Calu3 (cell line): Measurements from ENCODE around the gene ZNF600. TPM values are rescaled to one million over a fixed set of nuclear protein-coding genes. Genes with fewer than 3 reads are reported as not detected.
"Not testable (repeated sequence)": the region's sequence is repeated elsewhere in the genome, so short reads cannot be mapped to it uniquely, and the experiment has no call there.

Experiments used
- BruUV-seq: library from RNA; stranded (reverse); fragments of 400-500 nt; replicated peaks from 2 replicates; lab custom pipeline; 2021; lab: Mats Ljungman, UMichigan
- CTCF ChIA-PET: fragments of 300-600 bp; sonication (Branson Sonifier 250); formaldehyde crosslinking; loops from one replicate; lab custom pipeline; 2022; ENCODE audit warnings: antibody characterized with exemption; lab: Charles Lee
- DNase-seq: peaks from one replicate; pipeline ENCODE4 v3.0.0; 2022
- H3K27ac Mint-ChIP-seq: one replicate; pipeline ENCODE4 v1.8.0; 2022; ENCODE audit warnings: mixed read lengths; ENCODE audit not compliant: unreplicated experiment
- H3K27me3 Mint-ChIP-seq: one replicate; pipeline ENCODE4 v1.8.0; 2022; ENCODE audit warnings: mixed read lengths; ENCODE audit not compliant: unreplicated experiment
- H3K36me3 Mint-ChIP-seq: one replicate; pipeline ENCODE4 v1.8.0; 2022; ENCODE audit warnings: mild to moderate bottlenecking, moderate library complexity, mixed read lengths; ENCODE audit not compliant: insufficient read depth, unreplicated experiment
- H3K4me1 Mint-ChIP-seq: one replicate; pipeline ENCODE4 v1.8.0; 2022; ENCODE audit warnings: mild to moderate bottlenecking, low read depth, mixed read lengths; ENCODE audit not compliant: unreplicated experiment
- H3K4me3 Mint-ChIP-seq: one replicate; pipeline ENCODE4 v1.8.0; 2022; ENCODE audit warnings: mild to moderate bottlenecking, low read depth, moderate library complexity, mixed read lengths; ENCODE audit not compliant: unreplicated experiment
- H3K9me3 Mint-ChIP-seq: one replicate; pipeline ENCODE4 v1.8.0; 2022; ENCODE audit warnings: low read depth, mixed read lengths; ENCODE audit not compliant: unreplicated experiment
- CTCF ChIP-seq: fragments of 200-600 bp; IDR thresholded peaks from one replicate; pipeline ENCODE4 v1.8.0; 2022; ENCODE audit warnings: antibody characterized with exemption; ENCODE audit not compliant: unreplicated experiment
- intact Hi-C: fragments of 100-400 bp; cut with micrococcal nuclease; formaldehyde crosslinking; loops from one replicate; pipeline ENCODE4 v1.10.0; 2022; ENCODE audit not compliant: unreplicated experiment
- total RNA-seq: library from RNA; stranded (reverse); gene quantifications from 2 replicates; pipeline ENCODE4 v1.2.3, GENCODE V29; 2022

The ZNF600 gene
- total RNA-seq, 1 experiment from 2014 or later, result 23.4 TPM

DNA sequence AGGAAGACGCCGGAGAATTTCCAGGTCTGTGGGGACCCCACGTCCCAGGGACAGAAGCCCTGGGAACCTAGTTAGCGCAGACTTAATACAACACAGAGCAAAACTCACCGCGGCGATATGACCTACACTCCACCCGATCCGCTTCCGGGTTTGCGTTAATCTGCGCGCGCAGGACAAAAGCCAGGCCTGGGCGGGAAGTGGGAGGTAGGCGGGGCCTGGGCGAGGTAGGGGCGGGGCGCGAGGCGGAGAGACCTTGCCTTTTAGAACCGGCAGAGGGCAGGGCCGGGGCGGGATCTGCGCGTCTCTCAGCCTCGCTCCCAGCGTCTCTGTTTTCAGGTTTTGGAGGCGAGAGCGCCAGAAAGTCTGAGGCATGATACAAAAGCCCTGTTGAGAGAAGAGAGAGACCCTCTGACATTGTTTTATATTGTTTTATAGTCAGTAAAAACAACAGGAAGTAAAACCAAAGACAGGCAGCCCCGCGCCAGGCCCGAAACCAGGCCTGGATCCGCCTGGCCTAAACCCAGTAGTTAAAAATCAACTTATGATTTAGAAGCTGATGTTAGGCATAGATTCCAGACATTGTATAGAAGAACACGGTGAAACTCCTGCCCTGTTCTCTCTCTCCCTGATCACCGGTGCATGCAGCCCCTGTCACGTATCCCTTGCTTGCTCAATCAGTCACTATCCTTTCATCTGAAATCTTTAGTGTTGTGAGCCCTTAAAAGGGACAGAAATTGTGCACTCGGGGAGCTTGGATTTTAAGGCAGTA lies 51.5 kb downstream of the ZNF600 start, which contains the start of gene ZNF611:
ZNF611 (minus strand) TSS at position 152 of the 769 bp plus-strand sequence. CDS start 19,150 bp downstream, outside the sequence.
- intact Hi-C loops, result loop anchor here (10.0 kb wide), 1 partner anchor 210 kb away; no protein-coding TSS in a partner anchor
- no TSS peak for BruUV-seq
- TF ChIP-seq CTCF, result no peak
- Mint-ChIP-seq H3K27me3 (no peaks in the 10 kb centered on the region), H3K9me3 (peaks cover 10% of the 10 kb centered on the region), H3K27ac (peak within 1 kb of the TSS; percentile 7), H3K36me3 (peaks cover 21% of the 10 kb centered on the region), H3K4me1 (peaks cover 12% of the 10 kb centered on the region), H3K4me3 (peak within 1 kb of the TSS; percentile 64)
- CTCF ChIA-PET, result no interaction called here
- DNase-seq, result peak; percentile 97

- CTCF ChIA-PET, result no interaction called here
- H3K27me3 Mint-ChIP-seq, result no peaks in the 10 kb centered on the region
- H3K36me3 Mint-ChIP-seq, result peaks cover 21% of the 10 kb centered on the region
- peak overlapping the region; percentile 7 for H3K27ac Mint-ChIP-seq
- H3K4me1 Mint-ChIP-seq, result peaks cover 12% of the 10 kb centered on the region
- H3K4me3 Mint-ChIP-seq, result peak overlapping the region; percentile 64
- peak; percentile 20 for DNase-seq
- no peak for TF ChIP-seq CTCF
- intact Hi-C loops, result loop anchor here (10.0 kb wide), 1 partner anchor 210 kb away; no protein-coding TSS in a partner anchor
- peaks cover 6% of the 10 kb centered on the region for H3K9me3 Mint-ChIP-seq
- BruUV-seq, result TSS peak; percentile 88
Observed at GRCh38 chr19:52734331-52734892, 52.2 kb downstream of the ZNF600 start.

DNA sequence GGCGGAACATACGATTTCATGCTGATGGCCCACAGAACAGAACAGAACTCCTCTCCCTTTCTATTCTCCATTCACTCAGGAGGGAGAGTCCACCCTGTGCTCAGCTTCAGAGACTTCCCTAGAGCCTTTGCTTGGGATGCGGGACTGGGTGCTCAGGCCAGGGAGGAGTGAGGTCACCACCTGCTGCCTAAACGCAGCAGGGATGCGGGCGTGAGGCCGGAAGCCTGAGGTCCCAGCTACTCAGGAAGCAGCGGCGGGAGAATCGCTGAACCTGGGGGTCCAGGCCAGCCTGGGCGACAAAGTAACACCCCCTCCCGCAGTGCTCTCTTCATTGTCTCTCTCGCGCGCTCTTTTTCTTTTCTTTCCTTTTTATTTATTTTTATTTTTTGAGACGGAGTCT lies 60.5 kb downstream of the ZNF600 start:
- peaks cover 15% of the 10 kb centered on the region for H3K9me3 Mint-ChIP-seq

GRCh38 chr19:52725528-52725961 lies 61.0 kb downstream of the ZNF600 start:
- DNase-seq, result no peak
- no peaks in the 10 kb centered on the region for H3K4me1 Mint-ChIP-seq
- H3K9me3 Mint-ChIP-seq, result peaks cover 15% of the 10 kb centered on the region
- H3K36me3 Mint-ChIP-seq, result peaks cover 11% of the 10 kb centered on the region
- H3K27ac Mint-ChIP-seq, result no peak overlapping the region
- BruUV-seq, result no TSS peak
- no peak overlapping the region for H3K4me3 Mint-ChIP-seq
- CTCF ChIA-PET, result interaction anchor here (0.5 kb wide), 1 partner anchor 212 kb away, joined by 3 read pairs; no protein-coding TSS in a partner anchor
- H3K27me3 Mint-ChIP-seq, result no peaks in the 10 kb centered on the region
- TF ChIP-seq CTCF, result no peak
- intact Hi-C loops, result no loop called here

More for the DNA sequence above, 60.5 kb downstream of the ZNF600 start:
- CTCF ChIA-PET, H3K4me1 Mint-ChIP-seq, BruUV-seq, H3K27me3 Mint-ChIP-seq, DNase-seq, H3K4me3 Mint-ChIP-seq, intact Hi-C loops, H3K27ac Mint-ChIP-seq: not testable (repeated sequence)
- H3K36me3 Mint-ChIP-seq, result peaks cover 11% of the 10 kb centered on the region
